Measurements from ENCODE around the gene BCL2L12.

DNA sequence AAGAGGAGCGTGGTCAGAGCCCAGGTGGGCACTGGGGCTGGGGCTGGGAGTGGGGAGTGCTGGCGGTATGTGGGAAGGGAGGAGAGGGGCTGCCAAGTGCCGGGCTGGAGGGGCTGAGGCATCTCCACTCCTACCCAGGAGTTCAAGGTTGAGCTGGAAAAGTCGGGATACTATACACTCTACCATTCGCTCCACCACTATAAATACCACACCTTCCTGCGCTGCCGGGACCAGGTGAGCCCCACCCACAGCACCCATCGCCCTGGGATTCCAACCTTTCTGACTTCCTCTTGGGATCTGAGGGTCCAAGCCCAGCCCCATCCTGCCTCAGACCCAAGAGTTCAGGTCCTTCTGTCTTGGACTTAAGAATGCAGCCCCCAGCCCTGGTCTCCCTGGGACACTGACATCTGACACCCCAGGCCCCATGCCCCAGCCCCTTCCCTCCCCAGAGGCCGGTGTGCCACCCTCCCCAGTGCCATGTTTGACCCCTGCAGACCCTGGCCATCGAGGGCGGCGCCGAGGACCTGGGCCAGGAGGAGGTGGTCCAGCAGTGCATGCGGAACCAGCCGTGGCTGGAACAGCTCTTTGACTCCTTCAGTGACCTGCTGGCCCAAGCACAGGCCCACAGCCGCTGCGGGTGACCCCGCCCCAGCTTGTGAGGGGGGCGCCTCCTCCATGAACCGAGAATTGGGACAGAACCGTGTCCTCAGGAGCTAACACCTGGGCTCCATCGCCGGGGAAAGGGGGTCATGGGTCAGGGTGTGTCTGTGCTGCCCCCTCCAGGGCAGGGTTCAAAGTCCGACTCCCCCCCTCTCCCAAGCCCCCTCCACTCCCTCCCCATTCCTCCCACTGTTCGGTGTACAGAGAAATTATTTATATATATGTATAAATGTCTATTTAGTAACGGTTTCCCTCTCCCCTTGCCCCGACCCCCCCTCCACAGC is 40.5 kb upstream of the BCL2L12 start:
- TF ChIP-seq, protein P1, sequence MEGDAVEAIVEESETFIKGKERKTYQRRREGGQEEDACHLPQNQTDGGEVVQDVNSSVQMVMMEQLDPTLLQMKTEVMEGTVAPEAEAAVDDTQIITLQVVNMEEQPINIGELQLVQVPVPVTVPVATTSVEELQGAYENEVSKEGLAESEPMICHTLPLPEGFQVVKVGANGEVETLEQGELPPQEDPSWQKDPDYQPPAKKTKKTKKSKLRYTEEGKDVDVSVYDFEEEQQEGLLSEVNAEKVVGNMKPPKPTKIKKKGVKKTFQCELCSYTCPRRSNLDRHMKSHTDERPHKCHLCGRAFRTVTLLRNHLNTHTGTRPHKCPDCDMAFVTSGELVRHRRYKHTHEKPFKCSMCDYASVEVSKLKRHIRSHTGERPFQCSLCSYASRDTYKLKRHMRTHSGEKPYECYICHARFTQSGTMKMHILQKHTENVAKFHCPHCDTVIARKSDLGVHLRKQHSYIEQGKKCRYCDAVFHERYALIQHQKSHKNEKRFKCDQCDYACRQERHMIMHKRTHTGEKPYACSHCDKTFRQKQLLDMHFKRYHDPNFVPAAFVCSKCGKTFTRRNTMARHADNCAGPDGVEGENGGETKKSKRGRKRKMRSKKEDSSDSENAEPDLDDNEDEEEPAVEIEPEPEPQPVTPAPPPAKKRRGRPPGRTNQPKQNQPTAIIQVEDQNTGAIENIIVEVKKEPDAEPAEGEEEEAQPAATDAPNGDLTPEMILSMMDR (IDR thresholded peaks at IDR 0.05), result no peak
- TF ChIP-seq POLR2A (IDR thresholded peaks at IDR 0.05), result no peak
